Body of pancreas (tissue), 4 donors: ENCODE results near the gene KBTBD6.

Experiments used
- POLR2A ChIP-seq, 3 donors: fragments of 450-650 bp; IDR thresholded peaks; one replicate each; pipeline ENCODE4 v1.6.1; 2016; ENCODE audit warnings: antibody characterized with exemption in 3 of 3, mild to moderate bottlenecking in 2 of 3
- TF ChIP-seq, protein P1 (sequence below), 7 experiments: fragments of 450-650 bp in 4 of 7; fragments of 200-600 bp in 3 of 7; sonication (generic) in 3 of 7; IDR thresholded peaks; one replicate each; pipeline ENCODE4 v1.5.1; 2016 to 2019; ENCODE audit warnings: antibody characterized with exemption in 7 of 7

DNA sequence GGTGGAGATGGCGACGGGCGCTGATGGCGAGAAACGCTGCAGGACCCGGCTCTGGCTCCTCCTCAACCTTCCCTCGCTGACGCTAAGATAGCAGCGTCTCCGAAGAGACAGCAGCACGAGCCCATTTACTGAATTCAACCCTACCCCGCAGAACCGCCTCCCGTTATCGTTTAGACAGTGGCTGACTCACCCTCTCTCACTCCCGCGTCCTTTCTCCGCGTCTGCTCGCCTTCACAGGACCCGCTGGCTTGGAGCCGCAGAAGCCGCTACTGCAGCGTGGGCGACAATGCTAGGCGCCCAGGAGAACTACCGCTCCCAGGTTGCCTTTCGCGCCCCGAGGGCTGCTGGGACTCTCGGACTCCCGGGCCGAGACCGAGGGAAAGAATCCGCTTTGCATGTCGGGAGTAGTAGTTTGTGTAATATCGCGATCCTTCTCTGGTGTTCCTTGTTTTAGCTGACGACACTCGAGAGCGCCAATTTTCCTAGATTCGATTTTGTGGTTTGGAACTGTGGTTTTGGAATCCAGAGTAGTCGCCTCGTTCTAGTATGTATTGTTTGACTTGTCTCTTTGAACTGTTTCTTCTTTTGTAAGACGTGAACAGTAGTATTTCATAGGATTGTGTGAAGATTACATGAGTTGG lies at the start of gene KBTBD6:
- peak; percentile 9 to 78 (median 75) for TF ChIP-seq POLR2A (IDR thresholded peaks at IDR 0.05)
- TF ChIP-seq, protein P1, sequence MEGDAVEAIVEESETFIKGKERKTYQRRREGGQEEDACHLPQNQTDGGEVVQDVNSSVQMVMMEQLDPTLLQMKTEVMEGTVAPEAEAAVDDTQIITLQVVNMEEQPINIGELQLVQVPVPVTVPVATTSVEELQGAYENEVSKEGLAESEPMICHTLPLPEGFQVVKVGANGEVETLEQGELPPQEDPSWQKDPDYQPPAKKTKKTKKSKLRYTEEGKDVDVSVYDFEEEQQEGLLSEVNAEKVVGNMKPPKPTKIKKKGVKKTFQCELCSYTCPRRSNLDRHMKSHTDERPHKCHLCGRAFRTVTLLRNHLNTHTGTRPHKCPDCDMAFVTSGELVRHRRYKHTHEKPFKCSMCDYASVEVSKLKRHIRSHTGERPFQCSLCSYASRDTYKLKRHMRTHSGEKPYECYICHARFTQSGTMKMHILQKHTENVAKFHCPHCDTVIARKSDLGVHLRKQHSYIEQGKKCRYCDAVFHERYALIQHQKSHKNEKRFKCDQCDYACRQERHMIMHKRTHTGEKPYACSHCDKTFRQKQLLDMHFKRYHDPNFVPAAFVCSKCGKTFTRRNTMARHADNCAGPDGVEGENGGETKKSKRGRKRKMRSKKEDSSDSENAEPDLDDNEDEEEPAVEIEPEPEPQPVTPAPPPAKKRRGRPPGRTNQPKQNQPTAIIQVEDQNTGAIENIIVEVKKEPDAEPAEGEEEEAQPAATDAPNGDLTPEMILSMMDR (IDR thresholded peaks at IDR 0.05), result no peak
